Kidney (tissue), 14 donors: Measurements from ENCODE around the gene MAK. TPM values are rescaled to one million over a fixed set of nuclear protein-coding genes. Genes with fewer than 3 reads are reported as not detected.
A peak's percentile ranks its signal among the peaks of the same experiment; 100 is the strongest.
"Not testable (repeated sequence)": the region's sequence is repeated elsewhere in the genome, so short reads cannot be mapped to it uniquely, and the experiment has no call there.

Experiments used
- DNase-seq, 5 donors: peaks; one replicate each; pipeline ENCODE4 v3.0.0-alpha.2; 2013 to 2020
- FAIRE-seq: peaks from 2 replicates; lab custom pipeline; 2012; peaks lifted over from hg19 to GRCh38; lab: Jason Lieb, UNC
- H3K27ac ChIP-seq, 2 donors: one replicate each; pipeline ENCODE4 v1.7.0; 2013; ENCODE audit warnings: low read depth in 2 of 2, low read length in 2 of 2, inconsistent platforms in 1 of 2
- H3K27me3 ChIP-seq: one replicate; pipeline ENCODE4 v1.7.1; 2013; ENCODE audit warnings: low read length, inconsistent platforms; ENCODE audit not compliant: control insufficient read depth, insufficient read depth
- H3K36me3 ChIP-seq, 3 donors: one replicate each; pipeline versions ENCODE4 v1.7.0 to v1.7.1; 2013; ENCODE audit warnings: low read length in 3 of 3, control low read depth in 1 of 3, inconsistent platforms in 1 of 3; ENCODE audit not compliant: insufficient read depth in 3 of 3, control insufficient read depth in 2 of 3
- H3K4me1 ChIP-seq, 3 donors: one replicate each; pipeline versions ENCODE4 v1.7.0 to v1.7.1; 2013; ENCODE audit warnings: low read length in 3 of 3, inconsistent platforms in 1 of 3, low read depth in 1 of 3; ENCODE audit not compliant: control insufficient read depth in 2 of 3, insufficient read depth in 2 of 3
- H3K4me3 ChIP-seq, 3 donors: one replicate each; pipeline versions ENCODE4 v1.7.0 to v1.8.1; 2013; ENCODE audit warnings: low read length in 3 of 3, control low read depth in 1 of 3, inconsistent platforms in 1 of 3
- H3K9ac ChIP-seq, 3 donors: one replicate each; pipeline versions ENCODE4 v1.7.0 to v1.7.1; 2013; ENCODE audit warnings: low read length in 3 of 3, control low read depth in 1 of 3, inconsistent platforms in 1 of 3
- H3K9me3 ChIP-seq, 3 donors: one replicate each; pipeline versions ENCODE4 v1.7.0 to v1.7.1; 2013; ENCODE audit warnings: low read length in 3 of 3, control low read depth in 1 of 3, inconsistent platforms in 1 of 3; ENCODE audit not compliant: control insufficient read depth in 2 of 3, insufficient read depth in 1 of 3
- intact Hi-C: fragments of 100-400 bp; cut with DNase I; formaldehyde crosslinking; loops from one replicate; pipeline ENCODE4 v1.11.1; 2022
- polyA plus RNA-seq: library from polyadenylated mRNA; stranded (reverse); fragments of 350-450 nt; fragmentation: Illumina TruSeq; extraction: RNeasy Lipid Tissue Mini Kit (QIAGEN cat#74804); gene quantifications from one replicate; pipeline ENCODE4 v1.2.3, GENCODE V29; 2014; ENCODE audit warnings: low read depth, low replicate concordance; ENCODE audit not compliant: insufficient read depth
- total RNA-seq: library from RNA; stranded (reverse); fragmentation: NEBNext Ultra II Directional; extraction: Animal tissue kit (Norgen Biotek cat#: 25700); gene quantifications from one replicate; pipeline ENCODE4 v1.2.1, GENCODE V29; 2021
- TF ChIP-seq, protein P1 (sequence below): IDR thresholded peaks from 3 replicates; pipeline ENCODE4 v1.5.1; 2012; ENCODE audit warnings: mild to moderate bottlenecking, moderate library complexity, borderline replicate concordance; ENCODE audit not compliant: insufficient read depth; ENCODE audit errors: extremely low read depth
- donor health status: control.
- donor health status: control.
- donor health status: control.
- donor health status: control.
- donor health status: control.
- donor health status: DM: yes; HTN: yes; CAD: no.
- donor health status: Normal renal cell carcinoma (clear cell type).

MAK gene
- total and polyA plus RNA-seq, 2 donors from 2014 or later: 0.66 TPM; not detected in 1

DNA sequence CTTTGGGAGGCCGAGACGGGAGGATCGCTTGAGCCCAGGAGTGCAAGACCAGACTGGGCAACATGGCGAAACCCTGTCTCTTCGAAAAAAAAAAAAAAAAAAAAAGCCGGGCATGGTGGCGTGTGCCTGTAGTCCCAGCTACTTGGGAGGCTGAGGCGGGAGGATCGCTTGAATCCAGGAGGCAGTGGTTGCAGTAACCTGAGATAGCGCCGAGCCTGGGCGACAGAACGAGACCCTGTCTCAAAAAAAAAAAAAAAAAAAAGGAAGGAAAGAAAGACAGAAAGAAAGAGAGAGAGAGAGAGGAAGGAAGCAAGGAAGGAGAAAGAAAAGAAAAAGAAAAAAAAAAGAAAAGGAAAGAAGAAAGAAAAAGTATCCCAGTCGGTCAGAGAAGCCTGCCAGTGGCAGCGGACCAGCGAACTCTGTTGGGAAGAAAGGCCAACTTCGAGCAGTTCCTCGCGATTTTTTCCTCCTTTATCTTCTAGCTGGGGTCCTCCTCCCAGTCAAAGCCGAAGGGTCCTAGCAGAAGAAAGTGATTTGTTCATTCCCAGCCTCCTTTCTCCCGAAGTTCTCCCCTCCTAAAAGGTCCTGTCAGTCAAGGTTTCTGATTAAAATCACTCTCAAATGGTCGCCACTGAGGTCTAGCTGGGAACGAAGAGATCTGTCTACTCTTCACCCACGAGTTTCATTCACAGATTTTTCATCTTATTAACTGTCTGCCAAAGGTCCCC is 46.1 kb upstream of the MAK start:
- no peaks in the 10 kb centered on the region for H3K36me3 ChIP-seq
- TF ChIP-seq, protein P1, sequence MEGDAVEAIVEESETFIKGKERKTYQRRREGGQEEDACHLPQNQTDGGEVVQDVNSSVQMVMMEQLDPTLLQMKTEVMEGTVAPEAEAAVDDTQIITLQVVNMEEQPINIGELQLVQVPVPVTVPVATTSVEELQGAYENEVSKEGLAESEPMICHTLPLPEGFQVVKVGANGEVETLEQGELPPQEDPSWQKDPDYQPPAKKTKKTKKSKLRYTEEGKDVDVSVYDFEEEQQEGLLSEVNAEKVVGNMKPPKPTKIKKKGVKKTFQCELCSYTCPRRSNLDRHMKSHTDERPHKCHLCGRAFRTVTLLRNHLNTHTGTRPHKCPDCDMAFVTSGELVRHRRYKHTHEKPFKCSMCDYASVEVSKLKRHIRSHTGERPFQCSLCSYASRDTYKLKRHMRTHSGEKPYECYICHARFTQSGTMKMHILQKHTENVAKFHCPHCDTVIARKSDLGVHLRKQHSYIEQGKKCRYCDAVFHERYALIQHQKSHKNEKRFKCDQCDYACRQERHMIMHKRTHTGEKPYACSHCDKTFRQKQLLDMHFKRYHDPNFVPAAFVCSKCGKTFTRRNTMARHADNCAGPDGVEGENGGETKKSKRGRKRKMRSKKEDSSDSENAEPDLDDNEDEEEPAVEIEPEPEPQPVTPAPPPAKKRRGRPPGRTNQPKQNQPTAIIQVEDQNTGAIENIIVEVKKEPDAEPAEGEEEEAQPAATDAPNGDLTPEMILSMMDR: no peak
- no peak overlapping the region for H3K4me3 ChIP-seq
- H3K4me1 ChIP-seq: peaks cover 0 to 2% (median 0%) of the 10 kb centered on the region in 3 donors
- FAIRE-seq: no peak
- H3K27me3 ChIP-seq: peaks cover 59% of the 10 kb centered on the region
- H3K27ac ChIP-seq: no peak overlapping the region
- DNase-seq: peak in 3 of 5 donors; percentile 15 to 49 (median 28)
- no peaks in the 10 kb centered on the region for H3K9me3 ChIP-seq
- no peak overlapping the region for H3K9ac ChIP-seq
- intact Hi-C loops: no loop called here

DNA sequence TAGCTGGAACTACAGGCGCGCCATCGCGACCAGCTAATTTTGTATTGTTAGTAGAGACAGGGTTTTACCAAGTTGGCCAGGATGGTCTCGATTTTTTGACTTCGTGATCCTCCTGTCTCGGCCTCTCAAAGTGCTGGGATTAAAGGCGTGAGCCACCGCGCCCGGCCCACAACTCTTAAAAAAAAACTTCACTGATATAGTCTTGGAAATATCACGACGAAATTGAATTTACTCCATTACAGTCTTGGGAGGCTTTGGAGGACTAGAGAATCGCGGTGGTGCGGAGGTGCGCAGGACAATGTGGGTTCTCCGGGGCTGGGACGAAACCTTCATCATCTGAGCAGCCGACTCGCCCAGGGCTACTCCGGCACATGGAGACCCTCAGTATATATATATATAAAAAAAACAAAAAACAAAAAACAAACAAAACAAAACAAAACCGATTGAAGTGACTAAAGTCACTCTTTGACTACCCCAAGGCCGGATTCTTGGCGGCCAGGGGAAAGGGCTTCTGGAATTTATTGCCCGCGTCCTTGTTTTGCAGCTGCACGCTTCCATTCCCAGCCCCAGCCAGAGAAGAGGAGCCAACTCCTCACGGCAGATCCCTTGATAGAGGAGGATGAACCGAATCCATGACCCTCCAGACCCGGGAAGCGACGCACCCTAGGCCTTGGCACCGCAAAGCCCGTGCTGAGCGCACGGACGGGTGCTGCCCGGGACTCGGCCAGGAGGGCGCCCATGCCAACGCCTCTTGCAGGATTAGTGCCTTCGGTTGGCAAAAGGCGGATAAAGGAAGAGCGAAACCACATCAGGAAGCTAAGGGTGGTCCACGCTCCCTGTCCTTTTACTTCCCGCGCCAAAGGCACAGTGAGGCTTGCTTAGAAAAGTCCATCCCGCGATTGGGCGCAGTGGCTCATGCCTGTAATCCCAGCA is 45.2 kb upstream of the MAK start:
- Histone ChIP-seq H3K4me1 (peaks cover 0 to 2% (median 0%) of the 10 kb centered on the region in 3 donors), H3K9ac (no peak overlapping the region), H3K27ac (no peak overlapping the region), H3K4me3 (no peak overlapping the region), H3K27me3 (peaks cover 61% of the 10 kb centered on the region), H3K9me3 (no peaks in the 10 kb centered on the region), H3K36me3 (no peaks in the 10 kb centered on the region)
- DNase-seq: peak in 4 of 5 donors; percentile 19 to 40 (median 37)
- TF ChIP-seq, protein P1: no peak
- intact Hi-C loops: no loop called here
- no peak for FAIRE-seq

DNA sequence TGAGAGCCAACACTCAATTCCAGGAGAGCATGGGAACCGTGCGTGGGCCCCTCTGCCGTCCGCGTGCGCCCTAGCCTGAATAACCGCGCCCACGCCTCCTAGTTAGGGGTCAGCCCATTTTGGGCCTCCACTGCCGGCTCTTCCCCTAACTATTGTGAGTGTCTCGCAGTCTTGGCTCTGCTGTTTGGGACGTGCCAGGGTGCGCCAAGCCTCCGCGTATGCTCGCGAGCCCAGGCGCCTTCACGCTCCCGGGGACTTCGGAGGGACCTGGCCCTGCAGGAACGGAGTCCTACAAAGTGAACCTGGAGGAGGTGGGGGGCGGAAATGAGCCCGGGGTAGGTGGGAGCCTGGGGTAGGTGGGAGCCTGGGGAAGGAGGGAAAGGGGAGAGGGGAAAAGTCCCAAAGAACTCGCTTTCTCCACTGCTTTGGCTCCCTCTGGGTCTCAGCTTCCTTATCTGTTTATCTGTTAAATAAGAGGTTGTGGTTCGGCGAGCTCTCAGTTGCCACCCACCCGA is 44.4 kb upstream of the MAK start:
- Histone ChIP-seq H3K27me3 (peaks cover 60% of the 10 kb centered on the region), H3K9ac (no peak overlapping the region), H3K9me3 (no peaks in the 10 kb centered on the region), H3K27ac (no peak overlapping the region), H3K4me1 (peaks cover 0 to 2% (median 0%) of the 10 kb centered on the region in 3 donors), H3K36me3 (no peaks in the 10 kb centered on the region), H3K4me3 (no peak overlapping the region)
- peak in 4 of 5 donors; percentile 34 to 55 (median 44) for DNase-seq
- FAIRE-seq: no peak
- TF ChIP-seq, protein P1: no peak
- intact Hi-C loops: no loop called here

DNA sequence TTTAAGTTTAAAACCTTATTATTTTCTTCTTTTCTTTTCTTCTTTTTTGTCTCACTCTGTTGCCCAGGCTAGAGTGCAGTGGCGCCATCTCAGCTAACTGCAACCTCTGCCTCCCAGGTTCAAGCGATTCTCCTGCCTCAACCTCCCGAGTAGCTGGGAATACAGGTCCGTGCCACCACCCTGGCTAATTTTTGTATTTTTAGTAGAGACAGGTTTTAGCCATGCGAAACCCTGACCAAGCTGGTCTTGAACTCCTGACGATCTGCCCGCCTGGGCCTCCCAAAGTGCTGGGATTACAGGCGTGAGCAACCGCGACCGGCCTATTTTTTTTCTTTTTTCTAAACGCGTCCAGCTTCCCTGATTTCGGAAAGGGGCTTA is 43.9 kb upstream of the MAK start:
- H3K36me3 ChIP-seq, H3K9me3 ChIP-seq, FAIRE-seq, H3K4me3 ChIP-seq, DNase-seq, H3K4me1 ChIP-seq, intact Hi-C loops, H3K27ac ChIP-seq, H3K9ac ChIP-seq: not testable (repeated sequence)
- peaks cover 55% of the 10 kb centered on the region for H3K27me3 ChIP-seq
